ENCODE data around the gene E4F1.
A peak's percentile ranks its signal among the peaks of the same experiment; 100 is the strongest.
"Not testable (repeated sequence)": the region's sequence is repeated elsewhere in the genome, so short reads cannot be mapped to it uniquely, and the experiment has no call there.

E4F1 gene

DNA sequence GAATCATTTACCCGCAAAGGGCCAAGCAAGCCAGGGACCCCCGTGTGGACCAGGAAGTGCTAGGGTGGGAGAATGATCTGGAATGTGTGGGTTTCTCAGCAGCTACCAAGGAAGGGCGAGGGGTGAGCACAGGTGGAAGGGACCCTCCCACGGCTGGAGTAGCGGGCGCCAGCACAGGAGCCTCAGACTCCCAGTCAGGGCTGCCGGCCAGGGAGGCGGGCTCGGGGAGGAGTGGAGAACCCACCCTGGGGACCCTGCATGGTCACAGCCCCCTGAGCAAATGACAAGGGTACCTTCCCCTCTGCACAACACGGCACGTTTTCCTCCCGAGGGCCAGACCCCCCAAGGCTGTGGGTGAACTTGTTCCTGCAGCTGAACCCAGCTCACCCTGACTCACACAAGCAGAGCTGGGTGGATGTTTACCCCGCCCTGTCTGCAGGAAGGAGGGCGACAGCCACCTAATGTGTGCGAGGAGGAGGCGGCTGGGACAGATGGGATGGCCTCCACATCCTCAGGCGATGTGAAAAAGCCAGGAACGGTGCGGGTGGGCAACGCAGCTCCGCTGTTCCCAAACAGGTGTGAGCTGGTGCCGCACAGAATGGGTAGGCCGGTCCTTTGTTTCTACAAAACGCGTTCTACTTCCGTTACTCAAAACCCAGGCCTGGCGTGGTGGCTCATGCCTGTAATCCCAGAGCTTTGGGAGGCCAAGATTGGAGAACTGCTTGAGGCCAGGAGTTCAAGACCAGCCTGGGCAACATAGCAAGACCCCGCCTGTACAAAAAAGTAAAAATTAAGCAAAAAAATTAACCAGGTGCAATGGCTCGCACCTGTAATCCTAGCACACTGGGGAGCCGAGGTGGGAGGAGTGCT is 21.8 kb downstream of the E4F1 start:
- no peak for DNase-seq

DNA sequence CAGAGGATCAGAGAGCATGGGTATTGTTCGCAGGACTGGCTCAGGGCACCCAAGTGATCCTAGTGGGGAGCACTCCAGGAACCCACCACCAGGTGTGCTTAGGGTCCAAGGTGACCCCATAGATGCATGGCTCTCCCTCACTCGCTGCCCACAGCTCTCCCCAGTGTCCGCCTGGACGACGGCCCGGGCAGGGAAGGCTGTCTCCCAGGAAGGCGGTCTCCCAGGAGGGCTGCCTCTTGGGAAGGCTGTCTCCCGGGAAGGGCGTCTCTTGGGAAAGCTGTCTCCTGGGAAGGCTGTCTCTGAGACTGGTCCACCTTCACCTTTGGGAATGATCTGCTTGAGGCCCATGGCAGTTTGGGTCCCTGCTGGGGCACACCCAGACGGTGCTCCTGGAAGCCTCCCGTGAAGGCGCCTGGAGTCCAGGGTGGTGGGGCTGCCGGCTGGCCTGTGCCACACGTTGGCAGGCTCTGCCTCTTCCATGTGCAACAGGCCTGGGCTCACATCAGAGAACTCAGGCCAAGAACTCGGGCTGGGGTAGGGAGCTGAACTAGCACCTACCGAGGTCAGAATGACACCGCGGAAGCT is 23.0 kb downstream of the E4F1 start:
- no peak for DNase-seq

DNA sequence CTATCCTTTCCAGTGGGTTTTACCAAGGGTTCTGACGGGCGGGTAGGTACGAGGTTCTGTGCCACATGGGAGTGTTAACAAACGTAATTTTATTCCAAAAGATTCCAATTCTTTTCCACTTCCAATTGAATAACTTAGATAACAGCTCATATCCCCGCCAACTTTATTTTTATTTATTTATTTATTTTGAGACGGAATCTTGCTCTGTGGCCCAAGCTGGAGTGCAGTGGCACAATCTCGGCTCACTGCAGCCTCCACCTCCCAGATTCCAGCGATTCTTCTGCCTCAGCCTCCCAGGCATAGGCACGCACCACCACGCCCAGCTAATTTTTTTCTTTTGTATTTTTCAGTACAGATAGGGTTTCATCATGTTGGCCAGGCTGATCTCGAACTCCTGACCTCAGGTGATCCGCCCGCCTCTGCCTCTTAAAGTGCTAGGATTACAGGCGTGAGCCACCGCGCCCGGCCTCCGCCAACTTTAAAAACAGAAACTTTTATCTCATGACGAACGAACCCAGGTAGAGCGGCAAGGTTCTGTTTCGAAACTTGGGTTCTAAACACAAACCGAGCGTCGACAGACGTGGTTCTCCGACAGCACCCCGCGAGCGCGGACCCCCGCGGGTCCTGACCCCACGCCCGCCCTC is 27.4 kb downstream of the E4F1 start:
- DNase-seq: peak in 1 of 3 experiments; percentile 72

DNA sequence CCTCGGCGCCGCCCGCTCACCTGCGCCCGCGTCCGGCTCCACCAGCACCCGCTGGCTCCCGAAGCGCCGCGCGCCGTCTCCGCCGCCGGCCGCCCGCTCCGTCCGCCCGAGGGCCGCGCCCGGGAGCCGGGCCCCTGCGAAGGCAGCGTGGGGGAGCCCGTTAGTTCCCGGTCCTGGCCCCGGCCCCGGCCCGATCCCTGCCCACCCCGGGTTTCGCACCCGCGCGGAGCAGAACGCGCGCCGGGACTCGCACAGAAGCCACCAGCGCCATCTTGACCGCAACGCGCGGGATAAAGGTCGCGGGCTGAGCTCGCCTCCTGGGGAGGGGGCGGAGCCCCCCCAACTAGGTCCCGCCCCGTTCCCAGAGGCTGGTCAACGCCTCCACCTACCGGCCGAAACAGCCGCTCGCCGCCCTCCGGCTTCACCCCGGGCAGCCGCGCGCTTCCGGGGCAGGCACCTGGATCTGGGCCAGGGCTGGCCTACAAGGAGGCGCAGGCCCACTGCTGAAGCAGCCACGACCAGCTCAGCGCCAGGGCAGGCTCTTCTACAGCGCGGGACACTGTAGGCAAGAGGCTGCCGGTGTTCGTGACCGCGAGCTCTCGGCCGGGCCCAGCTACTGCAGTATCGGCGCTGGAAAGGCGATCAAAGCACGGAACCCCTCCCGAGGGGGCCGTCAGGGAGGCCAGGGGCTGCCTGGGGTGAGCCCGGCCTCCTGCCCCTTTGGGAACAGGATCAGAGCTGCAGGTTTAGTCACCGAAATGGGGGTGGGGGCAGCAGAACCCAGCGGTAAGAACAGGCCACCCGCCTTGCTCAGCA is 28.1 kb downstream of the E4F1 start, which contains the start of gene ECI1:
TSS of gene ECI1 (minus strand) at position 292 of the 816 bp plus-strand sequence. CDS start at position 271, 21 bp downstream.
- peak; percentile 92 to 98 (median 95) for DNase-seq

DNA sequence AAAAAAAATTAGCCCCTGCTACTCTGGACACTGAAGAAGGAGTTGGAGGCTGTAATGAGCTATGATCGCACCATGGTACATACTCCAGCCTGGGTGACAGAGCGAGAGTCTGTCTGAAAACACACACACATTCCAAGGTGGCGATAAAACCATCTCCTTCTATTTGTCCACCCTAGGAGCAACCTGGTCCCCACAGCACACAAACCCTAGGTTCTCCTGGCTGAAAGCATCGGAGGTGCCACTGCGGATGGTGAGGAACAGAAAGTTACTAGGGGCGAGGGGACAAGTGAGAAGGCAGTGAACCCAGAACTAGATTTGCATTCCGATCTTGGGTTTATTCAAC is 29.4 kb downstream of the E4F1 start:
- DNase-seq: no peak

DNA sequence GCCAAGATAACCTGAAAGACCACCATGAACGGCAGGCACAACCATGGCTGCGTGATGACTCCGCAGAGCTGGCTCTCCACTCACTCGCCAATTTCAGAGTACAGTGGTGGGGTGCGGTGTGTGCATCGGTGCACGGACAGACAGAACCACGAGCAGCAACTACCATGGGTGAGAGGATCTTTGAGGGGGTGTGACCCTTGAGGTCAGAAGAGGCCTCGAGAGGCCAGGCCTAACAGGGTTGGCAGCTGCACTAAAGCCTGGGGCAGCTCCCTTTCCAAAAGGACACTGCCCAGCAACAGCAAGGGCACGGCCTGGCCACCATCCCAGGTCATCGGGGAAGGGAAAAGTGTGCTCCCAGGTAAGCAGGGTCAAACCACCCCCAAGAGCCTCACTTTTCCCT is 29.9 kb downstream of the E4F1 start:
- DNase-seq: no peak

DNA sequence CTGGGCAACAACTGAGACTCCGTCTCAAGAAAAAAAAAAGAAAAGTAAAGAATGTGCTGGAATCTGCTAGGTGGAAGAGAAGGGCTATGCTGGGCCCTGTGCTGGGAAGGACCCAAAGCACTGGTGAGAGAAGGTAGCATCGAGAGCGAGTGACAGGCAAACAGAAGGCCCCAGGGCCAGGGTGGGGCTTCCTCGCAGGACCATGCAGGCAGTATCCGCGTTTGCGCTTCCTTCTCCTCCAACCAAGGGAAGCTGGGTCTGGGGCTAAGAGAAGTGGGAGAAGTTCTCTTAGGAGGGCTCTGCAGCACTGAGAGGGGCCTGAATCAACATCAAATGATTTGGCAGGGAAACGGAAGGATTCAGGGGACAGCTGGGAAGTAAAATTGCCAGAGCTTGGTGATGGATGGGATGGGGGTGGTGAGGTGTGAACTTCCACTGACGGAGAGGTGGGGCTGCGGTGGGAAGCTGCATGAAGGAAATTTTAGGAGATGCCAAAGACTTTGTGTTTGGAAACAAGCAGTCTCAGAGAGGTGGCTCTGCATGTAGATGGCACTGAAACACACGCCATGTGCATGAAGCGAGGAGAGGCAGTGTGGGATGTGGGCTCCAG is 33.2 kb downstream of the E4F1 start:
- no peak for DNase-seq

DNA sequence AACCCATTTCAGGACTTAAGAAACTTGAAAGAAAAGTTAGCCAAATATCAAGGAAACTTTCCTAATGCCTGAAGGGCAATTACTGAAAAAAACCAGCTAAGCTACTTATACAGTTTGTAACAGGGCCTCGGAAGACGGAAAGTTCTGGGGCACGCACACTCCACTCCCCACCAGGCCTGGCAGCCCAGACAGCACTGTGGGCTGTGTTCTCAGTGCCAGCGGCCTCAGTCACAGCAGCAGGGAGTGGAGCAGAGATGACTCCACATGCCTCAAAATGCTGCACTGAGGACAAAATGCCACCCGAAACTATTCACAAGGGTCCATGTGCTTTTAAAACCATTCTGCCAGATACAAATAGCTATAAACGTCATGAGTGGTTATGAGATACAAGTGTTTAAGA is 34.3 kb downstream of the E4F1 start:
- DNase-seq: no peak

DNA sequence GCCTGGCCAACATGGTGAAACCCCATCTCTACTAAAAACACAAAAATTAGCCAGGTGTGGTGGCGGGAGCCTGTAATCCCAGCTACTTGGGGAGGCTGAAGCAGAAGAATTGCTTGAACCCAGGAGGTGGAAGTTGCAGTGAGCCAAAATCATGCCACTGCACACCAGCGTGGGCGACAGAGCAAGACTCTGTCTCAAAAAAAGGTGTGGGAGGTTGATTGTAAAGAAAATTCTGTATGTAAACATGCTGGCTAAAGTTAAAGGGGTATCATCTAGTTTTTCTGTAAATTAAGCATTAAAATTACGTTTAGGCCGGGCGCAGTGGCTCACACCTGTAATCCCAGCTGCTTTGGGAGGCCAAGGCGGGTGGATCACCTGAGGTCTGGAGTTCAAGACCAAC is 35.1 kb downstream of the E4F1 start:
- DNase-seq: not testable (repeated sequence)

DNA sequence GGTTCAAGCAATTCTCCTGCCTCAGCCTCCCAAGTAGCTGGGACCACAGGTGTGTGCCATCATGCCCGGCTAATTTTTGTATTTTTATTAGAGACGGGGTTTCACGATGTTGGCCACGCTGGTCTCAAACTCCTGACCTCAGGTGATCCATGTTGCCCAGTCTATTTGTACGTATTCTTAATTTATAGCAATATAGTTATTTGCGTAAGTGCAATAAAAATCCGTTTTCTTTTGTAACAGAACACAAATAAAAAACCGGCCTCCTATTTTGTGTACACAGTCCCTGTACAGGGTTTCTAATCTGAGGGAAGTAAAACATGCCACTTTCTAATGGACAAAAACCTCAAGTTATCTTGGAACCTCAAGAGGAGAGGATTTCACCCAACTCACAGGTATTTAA is 36.9 kb downstream of the E4F1 start:
- DNase-seq: no peak

DNA sequence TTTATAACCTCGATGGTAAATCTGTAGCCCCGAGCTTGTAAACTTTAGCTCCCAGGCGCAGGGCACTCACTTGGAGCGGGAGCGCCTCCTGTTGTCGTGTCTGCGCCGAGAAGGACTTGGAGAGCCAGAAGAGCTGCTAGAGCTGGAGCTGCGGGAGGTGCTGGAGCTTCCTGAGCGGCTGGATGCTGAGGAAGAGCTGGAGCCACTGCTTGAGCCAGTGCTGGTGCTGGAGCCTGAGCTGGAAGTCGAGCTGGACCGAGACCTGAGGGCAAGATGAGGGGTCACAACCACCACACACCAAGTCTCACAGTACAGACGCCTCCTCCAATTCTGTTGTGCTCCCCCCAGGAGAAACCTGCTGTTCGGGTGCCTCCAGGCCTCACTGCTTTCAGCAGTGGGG is 39.6 kb downstream of the E4F1 start:
- DNase-seq: not testable (repeated sequence)

DNA sequence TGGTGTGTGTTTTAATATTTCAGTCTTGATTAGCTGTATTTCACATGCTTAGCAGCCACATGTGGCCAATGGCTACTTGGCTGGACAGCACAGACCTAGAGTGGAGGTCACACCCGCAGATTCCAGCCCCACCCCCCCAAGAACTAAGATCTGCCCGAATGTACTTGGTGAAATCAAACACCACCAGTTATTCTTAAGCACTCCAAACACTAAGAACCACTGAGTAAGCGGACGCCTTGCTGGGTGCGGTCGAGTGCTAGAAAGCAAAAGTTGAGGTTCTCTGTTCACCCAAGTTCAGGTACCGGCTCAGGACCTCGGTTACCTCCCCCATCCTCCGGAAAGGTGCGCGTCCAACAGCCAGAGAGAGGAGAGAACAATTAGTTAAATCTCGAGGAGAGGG is 43.5 kb downstream of the E4F1 start:
- DNase-seq: not testable (repeated sequence)

DNA sequence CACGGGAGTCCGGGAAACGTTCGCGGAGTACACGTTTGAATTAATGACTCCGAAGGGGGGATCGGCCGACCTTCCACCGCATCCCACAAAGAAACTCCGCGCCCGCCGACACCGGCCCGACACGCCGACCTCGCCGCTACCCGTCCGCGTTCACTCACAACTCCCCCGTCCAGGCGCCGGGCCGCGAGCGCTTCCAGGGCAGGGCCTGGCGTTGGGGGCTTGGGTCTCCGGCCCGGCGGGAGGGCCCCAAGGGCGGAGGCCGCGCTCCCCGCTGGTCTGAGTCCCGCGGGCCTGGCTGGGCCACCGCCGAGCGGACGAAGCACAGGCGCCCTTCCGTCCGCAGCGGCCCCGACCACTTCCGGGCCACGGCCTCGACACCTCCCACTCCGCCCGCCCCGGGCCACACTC is 44.1 kb downstream of the E4F1 start:
- peak in 1 of 3 experiments; percentile 97 for DNase-seq

DNA sequence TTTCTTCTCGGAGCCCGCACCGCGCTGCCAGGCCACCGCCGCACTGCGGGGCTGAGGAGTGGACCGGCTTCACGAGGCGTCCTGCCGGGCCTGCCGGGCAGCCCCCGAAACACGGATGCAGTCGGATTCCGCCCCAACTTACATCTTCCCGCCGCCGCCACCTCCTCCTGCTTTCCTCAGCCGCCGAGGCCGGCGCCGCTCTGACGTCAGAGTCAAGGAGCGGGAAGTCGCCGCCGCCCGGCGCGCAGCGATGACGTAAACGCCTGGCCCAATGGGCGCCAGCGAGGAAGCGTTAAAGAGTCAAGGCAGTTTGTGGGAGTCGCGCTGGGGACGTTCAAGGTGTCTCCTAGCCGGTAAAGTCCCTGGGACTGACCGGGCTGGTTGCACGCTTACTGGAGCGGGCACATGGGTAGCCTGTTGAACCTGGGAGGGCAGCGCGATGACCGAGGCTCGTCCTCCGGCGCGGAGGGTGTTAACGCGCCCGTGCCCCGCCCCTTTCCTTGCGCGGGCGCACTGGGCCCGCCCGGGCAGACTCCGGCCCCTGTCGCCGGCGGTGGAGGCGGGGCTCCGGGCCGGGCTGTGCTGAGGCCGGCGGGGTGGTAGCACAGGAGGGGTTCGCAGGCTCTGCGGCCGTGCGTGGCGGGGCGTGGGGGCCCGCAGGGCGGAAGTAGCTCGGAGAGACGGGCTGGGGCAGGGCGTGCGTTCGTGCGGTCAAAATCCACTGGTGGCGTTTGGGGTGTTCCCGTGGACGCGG is 44.7 kb downstream of the E4F1 start, which contains the start of gene RNPS1:
TSS of gene RNPS1 (minus strand) at position 214 of the 754 bp plus-strand sequence. CDS start 3,483 bp downstream, outside the sequence.
- DNase-seq: peak; percentile 98 to 99 (median 99)

DNA sequence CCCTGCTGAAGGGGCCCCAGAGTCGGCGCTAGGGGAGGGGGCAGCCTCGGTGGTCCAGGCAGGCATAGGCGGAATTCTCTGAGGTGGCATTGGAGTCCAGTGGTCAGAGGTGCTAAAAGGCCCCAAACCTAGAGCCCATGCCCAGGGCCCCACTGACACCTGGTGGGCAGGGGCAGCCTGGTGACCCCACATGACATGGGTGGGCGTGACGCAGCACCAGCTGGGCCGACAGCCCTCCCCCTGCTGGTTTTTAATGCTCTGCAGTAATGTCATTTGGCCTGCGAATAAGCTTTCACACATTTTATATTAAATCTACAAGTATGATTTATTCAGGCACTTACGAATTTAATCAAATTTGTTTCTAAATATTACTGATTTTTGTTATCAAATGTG is 46.7 kb downstream of the E4F1 start:
- no peak for DNase-seq

DNA sequence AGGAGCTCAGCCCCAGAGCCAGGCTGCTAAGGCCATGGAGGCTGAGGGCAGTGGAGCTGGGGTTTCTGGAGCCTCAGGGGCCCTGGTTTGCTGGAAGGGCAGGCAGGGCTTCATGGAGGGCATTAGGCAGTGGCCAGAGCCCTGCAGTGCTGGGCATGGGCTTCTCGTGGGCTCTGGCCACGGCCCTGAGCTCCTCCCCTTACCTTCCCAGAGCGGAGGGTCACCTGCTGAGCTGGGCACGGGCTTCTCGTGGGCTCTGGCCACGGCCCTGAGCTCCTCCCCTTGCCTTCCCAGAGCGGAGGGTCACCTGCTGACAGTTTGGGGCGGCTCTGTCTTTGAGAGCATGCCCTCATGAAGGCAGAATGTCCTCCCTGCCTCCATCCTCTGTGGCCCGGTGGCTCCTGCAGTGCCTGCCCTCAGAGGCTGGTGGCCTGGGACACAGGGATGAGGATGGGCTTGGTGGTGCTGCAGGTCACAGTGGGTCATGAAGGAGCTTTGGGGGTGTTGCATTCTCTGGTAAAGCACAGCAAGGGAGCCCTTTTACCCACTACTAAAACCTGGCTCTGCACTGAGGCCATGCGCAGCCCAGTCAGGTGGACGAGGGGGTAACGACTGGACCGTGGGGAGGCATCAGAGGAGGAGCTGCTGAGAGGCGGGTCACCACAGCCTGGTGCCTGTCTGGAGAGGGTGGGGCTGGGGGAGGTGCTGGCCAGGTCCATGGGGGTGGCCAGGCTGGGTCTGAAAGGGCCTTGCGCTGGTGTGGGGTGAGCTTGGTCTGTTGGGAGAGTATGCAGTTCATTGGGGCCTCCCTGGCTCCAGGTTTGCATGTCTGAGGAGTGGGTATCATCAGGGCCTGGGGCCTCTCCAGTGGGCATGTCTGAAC is 47.4 kb downstream of the E4F1 start:
- DNase-seq: no peak

DNA sequence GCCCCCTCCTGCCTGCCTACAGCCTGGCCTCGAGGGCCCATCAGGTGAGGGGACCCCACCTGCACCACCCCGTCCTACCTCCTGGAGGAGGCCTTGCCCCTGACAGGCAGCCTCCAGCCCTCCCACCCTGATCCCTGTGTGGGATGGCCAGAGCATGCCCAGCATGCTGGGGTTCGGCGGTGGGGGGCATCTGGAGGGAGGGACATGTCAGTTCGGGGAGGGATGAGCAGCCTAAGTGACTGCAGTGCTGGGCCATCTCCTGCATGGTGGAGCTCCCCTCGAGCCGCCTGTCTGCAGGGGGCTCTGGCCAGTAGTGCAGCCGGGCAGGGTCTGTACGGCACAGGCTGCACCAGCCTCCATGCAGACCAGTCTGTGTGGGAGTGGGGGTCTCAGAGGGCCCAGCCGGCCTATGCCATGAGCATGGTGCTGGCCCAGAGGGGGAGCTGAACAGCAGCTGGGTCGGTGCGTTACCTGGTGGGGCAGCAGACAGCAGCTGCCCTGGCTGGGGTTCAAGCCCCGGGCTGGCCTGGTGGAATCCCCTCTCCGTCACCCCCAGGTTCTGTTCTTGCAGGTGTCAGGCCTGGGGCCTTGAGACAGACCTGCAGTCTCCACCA is 48.6 kb downstream of the E4F1 start:
- DNase-seq: no peak

DNA sequence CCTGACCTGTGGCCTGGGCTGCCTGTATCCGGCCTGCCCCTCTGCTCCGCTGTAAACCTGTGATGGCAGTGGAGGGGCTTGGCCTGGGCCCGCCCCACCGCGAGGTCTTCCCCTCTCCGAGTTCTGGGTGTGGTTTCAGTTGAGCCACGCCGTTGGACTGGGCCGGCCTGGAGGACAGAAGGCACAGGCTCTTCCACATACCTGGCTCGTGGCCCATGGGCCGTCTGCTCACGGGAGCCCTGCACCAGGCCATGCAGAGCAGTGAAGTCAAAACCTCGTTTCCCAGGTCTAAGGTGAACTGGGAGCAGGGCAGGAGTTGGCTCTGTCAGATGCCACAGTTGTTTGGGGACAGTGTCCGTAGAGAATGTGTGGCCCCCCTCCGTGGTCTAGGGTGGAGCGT is 50.1 kb downstream of the E4F1 start:
- DNase-seq: no peak

DNA sequence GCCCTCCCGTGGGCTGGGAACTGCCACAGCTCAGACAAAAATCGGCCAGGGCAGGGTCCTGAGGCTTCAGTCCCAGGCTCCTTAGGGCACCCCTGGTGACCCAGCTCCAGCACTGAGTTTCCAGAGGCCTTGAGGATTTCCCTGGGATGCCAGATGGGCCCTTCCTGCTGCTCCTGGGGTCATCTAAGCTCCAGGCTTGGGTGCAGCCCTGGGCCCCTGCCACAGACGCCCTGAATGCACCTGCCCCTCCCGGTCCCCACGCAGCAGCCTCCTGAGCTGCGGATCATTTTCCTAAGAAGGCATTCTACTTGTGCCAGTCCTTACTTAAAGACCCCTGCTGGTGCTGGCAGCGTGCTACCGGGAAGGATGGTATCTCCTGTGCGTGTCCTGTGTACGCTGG is 50.5 kb downstream of the E4F1 start:
- no peak for DNase-seq
